COLO829 (cell line): ENCODE measurements around the gene RPL26.
"Not testable (repeated sequence)": the region's sequence is repeated elsewhere in the genome, so short reads cannot be mapped to it uniquely, and the experiment has no call there.

Source experiments
- DNase-seq: peaks from one replicate; pipeline ENCODE4 v3.0.0; 2012; ENCODE audit warnings: low spot score

Gene RPL26

GRCh38 chr17:8394497-8394896 is 11.5 kb upstream of the RPL26 start:
- DNase-seq: not testable (repeated sequence)

- DNase-seq: no peak
These were observed 10.7 kb upstream of the RPL26 start for GRCh38 chr17:8393470-8394231.

- DNase-seq: no peak
These were observed 9.9 kb upstream of the RPL26 start for GRCh38 chr17:8392674-8393469.

GRCh38 chr17:8392274-8392673 is 9.3 kb upstream of the RPL26 start:
- no peak for DNase-seq

- no peak for DNase-seq
These were observed 8.7 kb upstream of the RPL26 start for GRCh38 chr17:8391711-8392110.

- DNase-seq: no peak
These were observed 5.1 kb upstream of the RPL26 start for GRCh38 chr17:8387914-8388651.

- no peak for DNase-seq
These were observed 3.8 kb upstream of the RPL26 start for GRCh38 chr17:8386841-8387240.

GRCh38 chr17:8384801-8385378 is 1.9 kb upstream of the RPL26 start:
- DNase-seq: no peak

- no peak for DNase-seq
These were observed 182 bp downstream of the RPL26 start for GRCh38 chr17:8382880-8383142.

- no peak for DNase-seq
These were observed 727 bp downstream of the RPL26 start for GRCh38 chr17:8382052-8382879.

- no peak for DNase-seq
These were observed 2.9 kb downstream of the RPL26 start for GRCh38 chr17:8380049-8380448.

- not testable (repeated sequence) for DNase-seq
These were observed 4.9 kb downstream of the RPL26 start for GRCh38 chr17:8378117-8378516.

- peak; percentile 19 for DNase-seq
These were observed 5.6 kb downstream of the RPL26 start for GRCh38 chr17:8377422-8377821.

GRCh38 chr17:8376271-8377067 is 6.5 kb downstream of the RPL26 start, which contains the start of gene KRABD2:
KRABD2 (minus strand) TSS chr17:8376704.
- DNase-seq: peak; percentile 90

- DNase-seq: no peak
These were observed 7.2 kb downstream of the RPL26 start for GRCh38 chr17:8375738-8376259.

GRCh38 chr17:8373856-8374255 is 9.1 kb downstream of the RPL26 start:
- DNase-seq: not testable (repeated sequence)

GRCh38 chr17:8372422-8372821 is 10.6 kb downstream of the RPL26 start:
- DNase-seq: no peak

- no peak for DNase-seq
These were observed 11.2 kb downstream of the RPL26 start for GRCh38 chr17:8371786-8372185.

- no peak for DNase-seq
These were observed 13.0 kb downstream of the RPL26 start for GRCh38 chr17:8369944-8370343.

- no peak for DNase-seq
These were observed 14.8 kb downstream of the RPL26 start for GRCh38 chr17:8368193-8368592.

- DNase-seq: no peak
These were observed 16.8 kb downstream of the RPL26 start for GRCh38 chr17:8366231-8366630.
